Liver (tissue), 9 donors: ENCODE data around the gene BRS3. TPM values are rescaled to one million over a fixed set of nuclear protein-coding genes. Genes with fewer than 3 reads are reported as not detected.

Experiments used
- DNase-seq: peaks from one replicate; pipeline ENCODE4 v3.0.0-alpha.2; 2017; ENCODE audit warnings: low spot score
- H3K27ac ChIP-seq, 2 donors: one replicate each; pipeline ENCODE4 v1.7.0; 2013; ENCODE audit warnings: inconsistent platforms in 2 of 2, low read length in 2 of 2, control low read depth in 1 of 2, low read depth in 1 of 2, mild to moderate bottlenecking in 1 of 2
- H3K27me3 ChIP-seq, 4 donors: one replicate each; pipeline versions ENCODE4 v1.6.1 to v1.7.0; 2013; ENCODE audit warnings: low read length in 3 of 4, inconsistent platforms in 1 of 4, mild to moderate bottlenecking in 1 of 4, moderate library complexity in 1 of 4; ENCODE audit not compliant: control insufficient read depth in 4 of 4, insufficient read depth in 4 of 4
- H3K36me3 ChIP-seq, 4 donors: one replicate each; pipeline versions ENCODE4 v1.6.1 to v1.7.0; 2013; ENCODE audit warnings: low read length in 3 of 4, mild to moderate bottlenecking in 3 of 4, low read depth in 1 of 4, moderate library complexity in 1 of 4; ENCODE audit not compliant: control insufficient read depth in 4 of 4, insufficient read depth in 3 of 4
- H3K4me1 ChIP-seq, 4 donors: one replicate each; pipeline versions ENCODE4 v1.6.1 to v1.7.0; 2013; ENCODE audit warnings: low read length in 3 of 4, mild to moderate bottlenecking in 3 of 4, moderate library complexity in 1 of 4; ENCODE audit not compliant: control insufficient read depth in 4 of 4, insufficient read depth in 4 of 4
- H3K4me3 ChIP-seq, 3 donors: one replicate each; pipeline versions ENCODE4 v1.6.1 to v1.7.0; 2013; ENCODE audit warnings: low read length in 3 of 3, control low read depth in 1 of 3, low read depth in 1 of 3, mild to moderate bottlenecking in 1 of 3
- H3K9ac ChIP-seq, 2 donors: one replicate each; pipeline ENCODE4 v1.7.0; 2013; ENCODE audit warnings: low read length in 2 of 2, mild to moderate bottlenecking in 2 of 2, moderate library complexity in 2 of 2, control low read depth in 1 of 2, low read depth in 1 of 2
- H3K9me3 ChIP-seq, 4 donors: one replicate each; pipeline versions ENCODE4 v1.6.1 to v1.7.0; 2013; ENCODE audit warnings: low read length in 3 of 4; ENCODE audit not compliant: control insufficient read depth in 4 of 4
- CTCF ChIP-seq: fragments of 150-350 bp; IDR thresholded peaks from 2 replicates; pipeline ENCODE4 v1.5.1; 2017; ENCODE audit warnings: improper control_type of control experiment, low read depth, low read length; ENCODE audit not compliant: missing input control
- FOXA2 ChIP-seq: IDR thresholded peaks from 2 replicates; pipeline ENCODE4 v1.6.1; 2016; ENCODE audit warnings: antibody characterized with exemption
- GABPA ChIP-seq, 2 donors: IDR thresholded peaks in 1 of 2; conservative IDR thresholded peaks in 1 of 2; 2 replicates each; pipeline ENCODE4 v1.6.1; 2016; ENCODE audit warnings: antibody characterized with exemption in 2 of 2, mild to moderate bottlenecking in 1 of 2, moderate library complexity in 1 of 2
- HNF4A ChIP-seq, 2 donors: conservative IDR thresholded peaks; 2 replicates each; pipeline ENCODE4 v1.6.1; 2016; ENCODE audit warnings: antibody characterized with exemption in 2 of 2, mild to moderate bottlenecking in 2 of 2
- HNF4G ChIP-seq: IDR thresholded peaks from 2 replicates; pipeline ENCODE4 v1.6.1; 2016; ENCODE audit warnings: antibody characterized with exemption
- JUND ChIP-seq, 2 donors: IDR thresholded peaks; 2 replicates each; pipeline ENCODE4 v1.6.1; 2016; ENCODE audit warnings: antibody characterized with exemption in 2 of 2
- MAX ChIP-seq: IDR thresholded peaks from 2 replicates; pipeline ENCODE4 v1.6.1; 2016; ENCODE audit warnings: antibody characterized with exemption
- NR2F2 ChIP-seq: IDR thresholded peaks from 2 replicates; pipeline ENCODE4 v1.6.1; 2016; ENCODE audit warnings: antibody characterized with exemption
- RAD21 ChIP-seq, 2 donors: IDR thresholded peaks; 2 replicates each; pipeline ENCODE4 v1.6.1; 2016; ENCODE audit warnings: antibody characterized with exemption in 2 of 2, mild to moderate bottlenecking in 2 of 2
- REST ChIP-seq: IDR thresholded peaks from 2 replicates; pipeline ENCODE4 v1.6.1; 2016; ENCODE audit warnings: antibody characterized with exemption, mild to moderate bottlenecking
- RXRA ChIP-seq, 2 donors: IDR thresholded peaks; 2 replicates each; pipeline ENCODE4 v1.6.1; 2017 to 2018; ENCODE audit warnings: antibody characterized with exemption in 2 of 2, mild to moderate bottlenecking in 1 of 2
- SP1 ChIP-seq: IDR thresholded peaks from 2 replicates; pipeline ENCODE4 v1.6.1; 2018; ENCODE audit warnings: antibody characterized with exemption, mild to moderate bottlenecking
- TAF1 ChIP-seq: conservative IDR thresholded peaks from 2 replicates; pipeline ENCODE4 v1.6.1; 2016; ENCODE audit warnings: antibody characterized with exemption, mild to moderate bottlenecking
- YY1 ChIP-seq: IDR thresholded peaks from 2 replicates; pipeline ENCODE4 v1.6.1; 2016; ENCODE audit warnings: antibody characterized with exemption, mild to moderate bottlenecking
- WGBS: extraction: QIAGEN DNeasy Blood & Tissue Kit; methylation state at CpG from one replicate; pipeline ENCODE4 v1.1.7; 2013; 5-methylcytosine and 5-hydroxymethylcytosine counted together
- polyA plus RNA-seq, 2 donors: library from polyadenylated mRNA; stranded (reverse) in 1 of 2; unstranded in 1 of 2; fragments of 200-250 nt in 1 of 2; fragments of >200 nt in 1 of 2; fragmentation: Nextera tagmentation in 1 of 2; extraction: Ambion mirVana in 1 of 2; gene quantifications; one replicate each; pipeline versions ENCODE4 v1.2.1 to v1.2.3, GENCODE V29; 2013 to 2015
- total RNA-seq, 2 donors: library from RNA; depleted of rRNA; stranded (reverse); fragments of >200 nt; gene quantifications; one replicate each; pipeline ENCODE4 v1.2.3, GENCODE V29; 2014
- donor health status: healthy.
- donor health status: healthy.
- donor health status: healthy.
- donor health status: healthy.
- donor health status: healthy.

BRS3 gene
- total and polyA plus RNA-seq, 4 donors, result not detected

GRCh38 chrX:136541294-136541693 is 53.5 kb downstream of the BRS3 start:
- Histone ChIP-seq H3K9me3 (no peaks in the 10 kb centered on the region), H3K36me3 (no peaks in the 10 kb centered on the region), H3K4me3 (no peak overlapping the region), H3K27me3 (peaks cover 0 to 2% (median 0%) of the 10 kb centered on the region in 4 donors), H3K4me1 (no peaks in the 10 kb centered on the region), H3K9ac (no peak overlapping the region), H3K27ac (no peak overlapping the region)
- no peak for TF ChIP-seq JUND (IDR thresholded peaks at IDR 0.05)
- TF ChIP-seq RAD21 (IDR thresholded peaks at IDR 0.05), result no peak
- 69% methylated on average over 3 of the region's 3 CpGs for WGBS
- no peak for DNase-seq

- no peaks in the 10 kb centered on the region for H3K9me3 ChIP-seq
- no peak overlapping the region for H3K9ac ChIP-seq
- peaks cover 0 to 2% (median 0%) of the 10 kb centered on the region in 4 donors for H3K27me3 ChIP-seq
- no peaks in the 10 kb centered on the region for H3K4me1 ChIP-seq
- no peaks in the 10 kb centered on the region for H3K36me3 ChIP-seq
- TF ChIP-seq HNF4G (no peak), GABPA (IDR thresholded peaks at IDR 0.05 in 1 of 2, conservative IDR thresholded peaks at IDR 0.05 in 1 of 2) (no peak), SP1 (no peak), FOXA2 (no peak), RXRA (IDR thresholded peaks at IDR 0.05) (no peak), CTCF (no peak), JUND (IDR thresholded peaks at IDR 0.05) (no peak), NR2F2 (no peak), TAF1 (no peak), REST (no peak), HNF4A (conservative IDR thresholded peaks at IDR 0.05) (no peak), YY1 (no peak), MAX (no peak), RAD21 (IDR thresholded peaks at IDR 0.05) (no peak)
- WGBS, result 76% methylated on average over 7 of the region's 7 CpGs
- H3K4me3 ChIP-seq, result no peak overlapping the region
- H3K27ac ChIP-seq, result no peak overlapping the region
- no peak for DNase-seq
Measured at GRCh38 chrX:136542281-136542680, 54.5 kb downstream of the BRS3 start.

Other genes starting within 250 kb of the BRS3 start
- gene MAP7D3, start 236.5 kb upstream of the BRS3 start, total RNA-seq, result 1 to 10 TPM; 1.6 to 4.4 TPM
- gene MAP7D3, start 236.5 kb upstream of the BRS3 start, polyA plus RNA-seq, result 1 to 10 TPM; 2.8 to 3.5 TPM
- gene ADGRG4, start 187.0 kb upstream of the BRS3 start, total RNA-seq, result not detected
- gene ADGRG4, start 187.0 kb upstream of the BRS3 start, polyA plus RNA-seq, result under 1 TPM in 1 of 2 donors, not detected in 1; under 0.01 TPM
- gene HTATSF1, start 9.6 kb downstream of the BRS3 start, total RNA-seq, result 10 to 100 TPM; 14.9 to 35.7 TPM
- 10 to 100 TPM; 12.5 to 13.3 TPM for gene HTATSF1, start 9.6 kb downstream of the BRS3 start, polyA plus RNA-seq
- not detected for gene VGLL1, start 44.3 kb downstream of the BRS3 start, total RNA-seq
- not detected for gene VGLL1, start 44.3 kb downstream of the BRS3 start, polyA plus RNA-seq
- gene CD40LG, start 160.2 kb downstream of the BRS3 start, total RNA-seq, result under 1 TPM; 0.17 to 0.19 TPM
- under 1 TPM in 1 of 2 donors, not detected in 1; 0.13 TPM for gene CD40LG, start 160.2 kb downstream of the BRS3 start, polyA plus RNA-seq